ENCODE measurements around the gene CCDC88C. TPM values are rescaled to one million over a fixed set of nuclear protein-coding genes. Genes with fewer than 3 reads are reported as not detected.
"Not testable (repeated sequence)": the region's sequence is repeated elsewhere in the genome, so short reads cannot be mapped to it uniquely, and the experiment has no call there.

CCDC88C gene
- total and polyA plus RNA-seq, 3 donors from 2014 or later = 36.5 to 51.3 (median 47.4) TPM

GRCh38 chr14:91270188-91270587 lies 147.4 kb downstream of the CCDC88C start:
- H3K4me1 ChIP-seq = peaks cover 30% of the 10 kb centered on the region
- no peaks in the 10 kb centered on the region for H3K9me3 ChIP-seq
- H3K36me3 ChIP-seq (ENCODE audit: low read depth, missing control alignments) = no peaks in the 10 kb centered on the region
- TF ChIP-seq POLR2A (IDR thresholded peaks at IDR 0.05) (no peak), CTCF (IDR thresholded peaks at IDR 0.05) (no peak)
- no peak for DNase-seq
- no peaks in the 10 kb centered on the region for H3K27me3 ChIP-seq
- 87 to 89% methylated on average over 6 of the region's 6 CpGs for WGBS, 2 donors
- intact Hi-C loops (cut with DNase I; ENCODE audit: low total_unique reads) = no loop called here
- no peak overlapping the region for H3K4me3 ChIP-seq
- H3K27ac ChIP-seq = peak overlapping the region; percentile 26 to 76

- 32 to 46% methylated on average over 23 to 24 of the region's 24 CpGs for WGBS, 2 donors
- peak; percentile 69 for DNase-seq
- intact Hi-C loops (cut with DNase I; ENCODE audit: low total_unique reads) = no loop called here
- Histone ChIP-seq H3K4me1 (peaks cover 34% of the 10 kb centered on the region), H3K27me3 (no peaks in the 10 kb centered on the region), H3K4me3 (no peak overlapping the region), H3K36me3 (ENCODE audit: low read depth, missing control alignments) (no peaks in the 10 kb centered on the region), H3K27ac (peak overlapping the region; percentile 26 to 76), H3K9me3 (no peaks in the 10 kb centered on the region)
- TF ChIP-seq POLR2A (IDR thresholded peaks at IDR 0.05) (no peak), CTCF (IDR thresholded peaks at IDR 0.05) (no peak)
These were observed 148.3 kb downstream of the CCDC88C start for GRCh38 chr14:91269076-91269991.

- H3K27ac ChIP-seq = no peak overlapping the region
- H3K27me3 ChIP-seq = no peaks in the 10 kb centered on the region
- WGBS, 2 donors = 93 to 97% methylated on average over 7 of the region's 7 CpGs
- DNase-seq = no peak
- H3K4me3 ChIP-seq = no peak overlapping the region
- H3K4me1 ChIP-seq = peaks cover 37% of the 10 kb centered on the region
- intact Hi-C loops (cut with DNase I; ENCODE audit: low total_unique reads) = no loop called here
- H3K9me3 ChIP-seq = no peaks in the 10 kb centered on the region
- TF ChIP-seq POLR2A (IDR thresholded peaks at IDR 0.05) (no peak), CTCF (IDR thresholded peaks at IDR 0.05) (no peak)
- no peaks in the 10 kb centered on the region for H3K36me3 ChIP-seq (ENCODE audit: low read depth, missing control alignments)
These were observed 149.6 kb downstream of the CCDC88C start for GRCh38 chr14:91267965-91268437.

- H3K36me3 ChIP-seq (ENCODE audit: low read depth, missing control alignments); H3K4me3 ChIP-seq; H3K27me3 ChIP-seq; H3K9me3 ChIP-seq; DNase-seq; intact Hi-C loops (cut with DNase I; ENCODE audit: low total_unique reads); H3K27ac ChIP-seq: not testable (repeated sequence)
- H3K4me1 ChIP-seq = peaks cover 27% of the 10 kb centered on the region
- WGBS, 2 donors = 78 to 84% methylated on average over 15 of the region's 15 CpGs
These were observed 151.3 kb downstream of the CCDC88C start for GRCh38 chr14:91266276-91266675.

- intact Hi-C loops (cut with DNase I; ENCODE audit: low total_unique reads) = no loop called here
- peaks cover 27% of the 10 kb centered on the region for H3K4me1 ChIP-seq
- TF ChIP-seq POLR2A (IDR thresholded peaks at IDR 0.05) (no peak), CTCF (IDR thresholded peaks at IDR 0.05) (no peak)
- no peak overlapping the region for H3K27ac ChIP-seq
- no peaks in the 10 kb centered on the region for H3K9me3 ChIP-seq
- H3K36me3 ChIP-seq (ENCODE audit: low read depth, missing control alignments) = no peaks in the 10 kb centered on the region
- H3K27me3 ChIP-seq = no peaks in the 10 kb centered on the region
- WGBS, 2 donors = 72 to 80% methylated on average over 7 of the region's 7 CpGs
- DNase-seq = no peak
- no peak overlapping the region for H3K4me3 ChIP-seq
These were observed 152.2 kb downstream of the CCDC88C start for GRCh38 chr14:91265404-91265803.
